Jurkat, Clone E6-1 (cell line): ENCODE data around the gene STYK1.
"Not testable (repeated sequence)": the region's sequence is repeated elsewhere in the genome, so short reads cannot be mapped to it uniquely, and the experiment has no call there.

Source experiments
- DNase-seq: peaks from one replicate; pipeline ENCODE4 v3.0.0-alpha.2; 2011; ENCODE audit warnings: low read depth, low spot score
- H3K4me3 ChIP-seq: 2 replicates; pipeline ENCODE4 v1.5.1; 2011; ENCODE audit warnings: mild to moderate bottlenecking, low read length, control low read depth, moderate library complexity

STYK1 gene

GRCh38 chr12:10584415-10584814 is 89.4 kb downstream of the STYK1 start:
- DNase-seq = no peak
- no peak overlapping the region for H3K4me3 ChIP-seq

- no peak overlapping the region for H3K4me3 ChIP-seq
- DNase-seq = no peak
Measured at GRCh38 chr12:10582704-10583103, 91.1 kb downstream of the STYK1 start.

- not testable (repeated sequence) for H3K4me3 ChIP-seq, DNase-seq
Measured at GRCh38 chr12:10582133-10582532, 91.7 kb downstream of the STYK1 start.

- H3K4me3 ChIP-seq = no peak overlapping the region
- no peak for DNase-seq
Measured at GRCh38 chr12:10574307-10574706, 99.5 kb downstream of the STYK1 start.

GRCh38 chr12:10572021-10572490 is 101.8 kb downstream of the STYK1 start:
- not testable (repeated sequence) for DNase-seq, H3K4me3 ChIP-seq

GRCh38 chr12:10571141-10571540 is 102.7 kb downstream of the STYK1 start:
- no peak overlapping the region for H3K4me3 ChIP-seq
- DNase-seq = no peak
